Pancreas (tissue), 10 donors: ENCODE results near the gene BABAM2. TPM values are rescaled to one million over a fixed set of nuclear protein-coding genes. Genes with fewer than 3 reads are reported as not detected.

ENCODE experiments used
- ATAC-seq, 4 donors: fragments of 200-7000 bp; cut with Tn5 transposase; one replicate each; pipeline versions ENCODE4 v1.8.0 to v1.9.1; 2020; ENCODE audit warnings: mild to moderate bottlenecking in 4 of 4, moderate library complexity in 4 of 4
- DNase-seq, 6 donors: peaks; one replicate each; pipeline ENCODE4 v3.0.0-alpha.2; 2020
- FAIRE-seq: peaks from 2 replicates; lab custom pipeline; 2012; peaks lifted over from hg19 to GRCh38; lab: Jason Lieb, UNC
- H3K27ac ChIP-seq, 4 donors: fragments of 200-600 bp; sonication (generic); 1 replicate in 3 of 4; 2 replicates in 1 of 4; pipeline versions ENCODE4 v1.5.0 to v1.8.0; 2020
- H3K27me3 ChIP-seq, 4 donors: fragments of 200-600 bp; one replicate each; pipeline ENCODE4 v1.8.0; 2021
- H3K36me3 ChIP-seq, 3 donors: fragments of 200-600 bp; sonication (generic) in 1 of 3; one replicate each; pipeline versions ENCODE4 v1.5.0 to v1.8.0; 2020 to 2021
- H3K4me1 ChIP-seq, 3 donors: fragments of 200-600 bp; one replicate each; pipeline ENCODE4 v1.8.0; 2021
- H3K4me3 ChIP-seq, 4 donors: fragments of 200-600 bp; sonication (generic) in 2 of 4; one replicate each; pipeline versions ENCODE4 v1.5.0 to v1.8.0; 2020 to 2021
- H3K9me3 ChIP-seq, 4 donors: fragments of 200-600 bp; one replicate each; pipeline ENCODE4 v1.8.0; 2021
- WGBS, 2 donors: extraction: QIAGEN DNeasy Blood & Tissue Kit; methylation state at CpG; one replicate each; pipeline ENCODE4 v1.1.7; 2013; 5-methylcytosine and 5-hydroxymethylcytosine counted together
- intact Hi-C, 3 donors: fragments of 100-400 bp; cut with DNase I; formaldehyde crosslinking; loops; one replicate each; pipeline versions ENCODE4 v1.11.1 to v1.14.2; 2022
- polyA plus RNA-seq, 2 donors: library from polyadenylated mRNA; stranded (reverse); fragments of 200-250 nt; gene quantifications; one replicate each; pipeline ENCODE4 v1.2.3, GENCODE V29; 2013
- total RNA-seq, 6 donors: library from RNA; stranded (reverse); fragmentation: NEBNext Ultra II Directional in 4 of 6; extraction: Animal tissue kit (Norgen Biotek cat#: 25700) in 4 of 6; gene quantifications; one replicate each; pipeline versions ENCODE4 v1.2.1 to v1.2.4, GENCODE V29; 2021 to 2023
- TF ChIP-seq, protein P1 (sequence below), 4 donors: fragments of 200-600 bp; sonication (generic) in 3 of 4; IDR thresholded peaks; one replicate each; pipeline versions ENCODE4 v1.5.0 to v1.8.0; 2021; ENCODE audit warnings: antibody characterized with exemption in 4 of 4
- donor health status: healthy with polysubstance abuse.
- donor health status: DM: no; HTN: no; CAD: no; lungs with moderate emphysema.
- donor health status: DM: no; HTN: no; CAD: no.
- donor health status: control.
- donor health status: control.
- donor health status: Bipolar disorder and iron deficiency.
- donor health status: DM: yes; HTN: yes; CAD: no.
- donor health status: DM: no; HTN: no; CAD: no.
- donor health status: DM: no; HTN: no; CAD: no.
- donor health status: DM: yes; HTN: yes; CAD: no.

The BABAM2 gene
- total and polyA plus RNA-seq, 8 donors: 9.4 to 21.3 (median 15.6) TPM

DNA sequence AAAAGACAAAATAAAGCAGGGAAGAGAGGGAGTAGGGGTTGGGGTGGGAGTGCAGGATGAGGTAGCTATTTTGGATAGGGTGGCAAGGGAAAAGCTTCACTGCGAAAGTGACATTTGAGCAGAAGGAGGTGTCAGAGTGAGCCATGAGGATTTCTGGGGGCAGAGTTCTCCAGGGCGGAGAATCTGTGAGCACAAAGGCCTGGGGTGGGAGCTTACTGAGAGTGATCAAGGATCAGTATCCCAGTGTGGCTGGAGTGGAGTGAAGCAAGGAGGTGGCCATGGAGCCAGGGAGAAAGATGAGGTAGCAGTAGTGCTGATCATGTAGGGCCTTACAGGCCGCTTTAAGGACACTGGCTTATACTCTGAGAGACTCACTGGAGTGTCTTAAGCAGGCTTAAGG, 291.3 kb downstream of the BABAM2 start:
- no peak for FAIRE-seq
- intact Hi-C loops: no loop called here

DNA sequence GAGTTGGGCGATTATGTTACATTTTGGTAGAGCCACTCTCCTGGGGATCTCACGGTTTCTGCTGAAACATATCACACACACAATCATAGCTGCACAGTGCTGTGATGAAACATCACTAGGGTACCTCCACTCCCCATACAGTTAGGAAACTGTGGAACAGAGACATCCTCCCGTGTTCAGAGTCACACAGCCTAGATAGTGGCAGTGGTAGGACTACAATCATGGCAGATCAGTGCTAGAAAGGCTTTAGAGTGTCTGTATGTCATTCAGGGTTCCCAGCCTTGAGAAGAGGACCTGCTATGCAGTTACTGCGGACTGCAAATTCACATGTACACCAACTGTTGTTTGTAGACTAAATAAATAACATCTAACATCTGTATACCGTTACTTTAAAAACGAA, 291.8 kb downstream of the BABAM2 start:
- 78 to 79% methylated on average over 6 of the region's 6 CpGs for WGBS, 2 donors
- intact Hi-C loops: no loop called here
- ATAC-seq (no peak), FAIRE-seq (no peak), DNase-seq (no peak)
- no peaks in the 10 kb centered on the region for H3K27me3 ChIP-seq
- H3K27ac ChIP-seq: no peak overlapping the region
- TF ChIP-seq, protein P1, sequence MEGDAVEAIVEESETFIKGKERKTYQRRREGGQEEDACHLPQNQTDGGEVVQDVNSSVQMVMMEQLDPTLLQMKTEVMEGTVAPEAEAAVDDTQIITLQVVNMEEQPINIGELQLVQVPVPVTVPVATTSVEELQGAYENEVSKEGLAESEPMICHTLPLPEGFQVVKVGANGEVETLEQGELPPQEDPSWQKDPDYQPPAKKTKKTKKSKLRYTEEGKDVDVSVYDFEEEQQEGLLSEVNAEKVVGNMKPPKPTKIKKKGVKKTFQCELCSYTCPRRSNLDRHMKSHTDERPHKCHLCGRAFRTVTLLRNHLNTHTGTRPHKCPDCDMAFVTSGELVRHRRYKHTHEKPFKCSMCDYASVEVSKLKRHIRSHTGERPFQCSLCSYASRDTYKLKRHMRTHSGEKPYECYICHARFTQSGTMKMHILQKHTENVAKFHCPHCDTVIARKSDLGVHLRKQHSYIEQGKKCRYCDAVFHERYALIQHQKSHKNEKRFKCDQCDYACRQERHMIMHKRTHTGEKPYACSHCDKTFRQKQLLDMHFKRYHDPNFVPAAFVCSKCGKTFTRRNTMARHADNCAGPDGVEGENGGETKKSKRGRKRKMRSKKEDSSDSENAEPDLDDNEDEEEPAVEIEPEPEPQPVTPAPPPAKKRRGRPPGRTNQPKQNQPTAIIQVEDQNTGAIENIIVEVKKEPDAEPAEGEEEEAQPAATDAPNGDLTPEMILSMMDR (IDR thresholded peaks at IDR 0.05): no peak
- no peak overlapping the region for H3K4me3 ChIP-seq
- H3K36me3 ChIP-seq: no peaks in the 10 kb centered on the region
- H3K9me3 ChIP-seq: no peaks in the 10 kb centered on the region
- no peaks in the 10 kb centered on the region for H3K4me1 ChIP-seq

More for the DNA sequence above, 291.3 kb downstream of the BABAM2 start:
- H3K4me1 ChIP-seq: no peaks in the 10 kb centered on the region
- TF ChIP-seq, protein P1 (IDR thresholded peaks at IDR 0.05): no peak
- H3K9me3 ChIP-seq: no peaks in the 10 kb centered on the region
- H3K27me3 ChIP-seq: no peaks in the 10 kb centered on the region
- WGBS, 2 donors: 97 to 99% methylated on average over 3 of the region's 3 CpGs
- H3K27ac ChIP-seq: no peak overlapping the region
- ATAC-seq: no peak
- no peak overlapping the region for H3K4me3 ChIP-seq
- no peaks in the 10 kb centered on the region for H3K36me3 ChIP-seq
- DNase-seq: no peak

DNA sequence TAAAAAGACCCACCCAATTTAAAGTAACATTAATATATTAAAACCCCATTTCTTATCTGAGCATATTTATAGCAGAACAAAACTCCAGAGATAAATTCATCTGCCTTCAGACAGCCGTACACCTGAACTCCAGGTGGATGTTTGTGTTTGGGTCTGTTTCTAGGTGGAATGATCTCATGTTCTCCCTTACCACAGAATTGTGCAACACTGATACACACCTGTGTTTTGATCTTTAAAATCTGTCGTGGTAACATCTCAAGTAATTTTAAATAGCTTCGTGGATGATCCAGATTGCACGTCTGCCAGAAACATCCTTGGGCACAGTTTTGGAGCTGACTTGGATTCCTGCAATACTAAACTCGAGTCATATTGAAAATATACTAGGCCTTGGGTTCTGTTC, 294.6 kb downstream of the BABAM2 start:
- Histone ChIP-seq H3K4me1 (no peaks in the 10 kb centered on the region), H3K27ac (no peak overlapping the region), H3K27me3 (no peaks in the 10 kb centered on the region), H3K36me3 (no peaks in the 10 kb centered on the region), H3K9me3 (no peaks in the 10 kb centered on the region), H3K4me3 (no peak overlapping the region)
- WGBS, 2 donors: 70 to 77% methylated on average over 5 of the region's 5 CpGs
- DNase-seq: no peak
- no peak for ATAC-seq
- no peak for FAIRE-seq
- TF ChIP-seq, protein P1 (IDR thresholded peaks at IDR 0.05): no peak
- intact Hi-C loops: no loop called here

DNA sequence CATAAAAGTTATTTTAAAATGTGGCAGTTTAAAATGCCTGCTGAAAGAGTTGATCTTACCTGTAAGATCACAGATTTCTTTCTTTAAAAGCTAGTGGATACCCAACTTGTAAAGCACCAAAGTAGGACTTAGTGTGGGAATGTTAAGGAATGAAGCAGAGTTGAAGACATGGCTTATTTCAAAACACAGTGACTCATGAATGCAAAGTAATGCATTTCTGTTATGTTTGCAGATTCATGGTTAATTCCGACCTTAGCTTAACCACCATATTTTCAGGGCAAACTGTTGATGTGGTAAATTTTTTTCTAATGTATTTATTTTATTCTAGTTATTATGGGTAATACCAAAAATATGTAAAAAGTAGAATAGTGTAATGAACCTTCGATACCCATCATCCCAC, 295.4 kb downstream of the BABAM2 start:
- intact Hi-C loops: no loop called here
- H3K27me3 ChIP-seq: no peaks in the 10 kb centered on the region
- no peak for ATAC-seq
- 89 to 92% methylated on average over 2 of the region's 2 CpGs for WGBS, 2 donors
- FAIRE-seq: no peak
- no peak overlapping the region for H3K27ac ChIP-seq
- no peak overlapping the region for H3K4me3 ChIP-seq
- H3K4me1 ChIP-seq: no peaks in the 10 kb centered on the region
- no peaks in the 10 kb centered on the region for H3K36me3 ChIP-seq
- H3K9me3 ChIP-seq: no peaks in the 10 kb centered on the region
- DNase-seq: no peak
- TF ChIP-seq, protein P1 (IDR thresholded peaks at IDR 0.05): no peak

DNA sequence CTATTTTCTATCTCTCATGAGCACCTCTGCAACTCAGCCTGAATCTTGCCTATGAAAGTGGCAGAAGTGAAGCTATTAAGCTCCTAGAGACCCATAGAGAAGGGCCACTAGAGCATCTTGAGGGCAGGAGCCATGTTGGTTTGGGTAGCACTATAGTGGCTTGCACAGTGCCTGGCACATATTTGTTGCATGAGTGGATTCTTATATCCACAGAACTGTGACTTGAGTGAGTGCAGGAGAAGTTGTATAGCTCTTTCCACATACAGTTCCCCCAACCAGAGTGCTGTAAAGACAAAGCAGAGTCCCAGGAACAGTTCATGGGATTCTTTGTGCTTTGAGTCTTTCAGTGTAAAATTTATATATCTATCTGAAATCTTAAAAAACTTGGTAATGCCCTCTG, 296.7 kb downstream of the BABAM2 start:
- Histone ChIP-seq H3K27ac (no peak overlapping the region), H3K9me3 (no peaks in the 10 kb centered on the region), H3K27me3 (no peaks in the 10 kb centered on the region), H3K4me1 (no peaks in the 10 kb centered on the region), H3K4me3 (no peak overlapping the region), H3K36me3 (no peaks in the 10 kb centered on the region)
- FAIRE-seq (no peak), ATAC-seq (no peak), DNase-seq (no peak)
- intact Hi-C loops: no loop called here
- TF ChIP-seq, protein P1 (IDR thresholded peaks at IDR 0.05): no peak
